Breast epithelium (tissue), 4 donors: ENCODE measurements around the gene SCLY. TPM values are rescaled to one million over a fixed set of nuclear protein-coding genes. Genes with fewer than 3 reads are reported as not detected.

ENCODE experiments used
- DNase-seq, 2 donors: peaks; one replicate each; pipeline ENCODE4 v3.0.0-alpha.2; 2019; ENCODE audit warnings: low spot score in 2 of 2
- H3K27ac ChIP-seq, 2 donors: fragments of 200-600 bp; sonication (generic) in 1 of 2; one replicate each; pipeline ENCODE4 v1.5.1; 2016 to 2019; ENCODE audit warnings: mild to moderate bottlenecking in 1 of 2
- H3K27me3 ChIP-seq, 2 donors: fragments of 200-600 bp; sonication (generic) in 1 of 2; one replicate each; pipeline versions ENCODE4 v1.5.1 to v1.6.0; 2017 to 2019; ENCODE audit warnings: control low read depth in 1 of 2, mild to moderate bottlenecking in 1 of 2
- H3K36me3 ChIP-seq: fragments of 200-600 bp; one replicate; pipeline ENCODE4 v1.5.1; 2019
- H3K4me1 ChIP-seq, 2 donors: fragments of 200-600 bp; sonication (generic); one replicate each; pipeline ENCODE4 v1.5.1; 2016 to 2019; ENCODE audit warnings: control low read depth in 1 of 2
- H3K4me3 ChIP-seq, 3 donors: fragments of 200-600 bp; sonication (generic); 1 replicate in 2 of 3; 2 replicates in 1 of 3; pipeline ENCODE4 v1.5.1; 2016 to 2019; ENCODE audit warnings: mild to moderate bottlenecking in 3 of 3, moderate library complexity in 2 of 3
- H3K9me3 ChIP-seq, 2 donors: fragments of 200-600 bp; sonication (generic) in 1 of 2; one replicate each; pipeline ENCODE4 v1.5.1; 2016 to 2019; ENCODE audit warnings: control low read depth in 1 of 2
- CTCF ChIP-seq, 3 donors: fragments of 450-650 bp; IDR thresholded peaks; one replicate each; pipeline ENCODE4 v1.5.1; 2016 to 2017; ENCODE audit warnings: antibody characterized with exemption in 3 of 3, mild to moderate bottlenecking in 3 of 3, moderate library complexity in 3 of 3
- POLR2A ChIP-seq: fragments of 450-650 bp; IDR thresholded peaks from one replicate; pipeline ENCODE4 v1.6.1; 2016; ENCODE audit warnings: antibody characterized with exemption, mild to moderate bottlenecking, moderate library complexity
- POLR2AphosphoS5 ChIP-seq, 3 donors: sonication (generic); formaldehyde crosslinking; IDR thresholded peaks; one replicate each; pipeline ENCODE4 v1.6.1; 2017; ENCODE audit warnings: antibody characterized with exemption in 3 of 3
- intact Hi-C: fragments of 100-400 bp; cut with DNase I; formaldehyde crosslinking; loops from one replicate; pipeline ENCODE4 v1.15.1; 2023; ENCODE audit warnings: low total_unique reads
- total RNA-seq, 3 donors: library from RNA; depleted of rRNA; stranded (reverse); fragments of >200 nt; gene quantifications; one replicate each; pipeline ENCODE4 v1.1.0, GENCODE V29; 2016

Gene SCLY
- total RNA-seq, 3 donors from 2014 or later = 11.2 to 16.7 (median 12.1) TPM

GRCh38 chr2:238025741-238026360 lies 35.0 kb upstream of the SCLY start:
- no peaks in the 10 kb centered on the region for H3K4me1 ChIP-seq
- TF ChIP-seq CTCF (IDR thresholded peaks at IDR 0.05) = no peak
- TF ChIP-seq POLR2AphosphoS5 (IDR thresholded peaks at IDR 0.05) = no peak
- TF ChIP-seq POLR2A = no peak
- H3K27me3 ChIP-seq = no peaks in the 10 kb centered on the region
- no peak overlapping the region for H3K4me3 ChIP-seq
- intact Hi-C loops = no loop called here
- H3K9me3 ChIP-seq = no peaks in the 10 kb centered on the region
- no peak overlapping the region for H3K27ac ChIP-seq
- DNase-seq = no peak
- no peaks in the 10 kb centered on the region for H3K36me3 ChIP-seq

- intact Hi-C loops = no loop called here
- H3K4me3 ChIP-seq = no peak overlapping the region
Measured at GRCh38 chr2:238027058-238027457, 33.7 kb upstream of the SCLY start.

GRCh38 chr2:238027591-238028415 lies 33.0 kb upstream of the SCLY start:
- intact Hi-C loops = no loop called here
- no peak overlapping the region for H3K27ac ChIP-seq
- no peaks in the 10 kb centered on the region for H3K27me3 ChIP-seq
- no peaks in the 10 kb centered on the region for H3K36me3 ChIP-seq
- no peak for DNase-seq
- no peak overlapping the region for H3K4me3 ChIP-seq
- TF ChIP-seq POLR2A (no peak), CTCF (IDR thresholded peaks at IDR 0.05) (no peak), POLR2AphosphoS5 (IDR thresholded peaks at IDR 0.05) (no peak)
- H3K4me1 ChIP-seq = no peaks in the 10 kb centered on the region
- H3K9me3 ChIP-seq = no peaks in the 10 kb centered on the region

More at GRCh38 chr2:238027058-238027457, 33.7 kb upstream of the SCLY start:
- H3K27ac ChIP-seq = no peak overlapping the region
- no peaks in the 10 kb centered on the region for H3K27me3 ChIP-seq
- no peak for DNase-seq
- TF ChIP-seq CTCF (IDR thresholded peaks at IDR 0.05) = no peak
- no peak for TF ChIP-seq POLR2A
- no peak for TF ChIP-seq POLR2AphosphoS5 (IDR thresholded peaks at IDR 0.05)
- no peaks in the 10 kb centered on the region for H3K9me3 ChIP-seq
- H3K4me1 ChIP-seq = no peaks in the 10 kb centered on the region
- no peaks in the 10 kb centered on the region for H3K36me3 ChIP-seq

- Histone ChIP-seq H3K9me3 (no peaks in the 10 kb centered on the region), H3K27ac (no peak overlapping the region), H3K4me1 (no peaks in the 10 kb centered on the region), H3K4me3 (no peak overlapping the region), H3K27me3 (no peaks in the 10 kb centered on the region), H3K36me3 (no peaks in the 10 kb centered on the region)
- DNase-seq = no peak
- no peak for TF ChIP-seq POLR2AphosphoS5 (IDR thresholded peaks at IDR 0.05)
- no peak for TF ChIP-seq POLR2A
- TF ChIP-seq CTCF (IDR thresholded peaks at IDR 0.05) = no peak
- intact Hi-C loops = no loop called here
Measured at GRCh38 chr2:238029853-238030252, 30.9 kb upstream of the SCLY start.

GRCh38 chr2:238030422-238031155 lies 30.2 kb upstream of the SCLY start:
- Histone ChIP-seq H3K36me3 (no peaks in the 10 kb centered on the region), H3K4me3 (no peak overlapping the region), H3K27ac (no peak overlapping the region), H3K9me3 (no peaks in the 10 kb centered on the region), H3K4me1 (no peaks in the 10 kb centered on the region), H3K27me3 (no peaks in the 10 kb centered on the region)
- DNase-seq = no peak
- TF ChIP-seq POLR2AphosphoS5 (IDR thresholded peaks at IDR 0.05) (no peak), POLR2A (no peak), CTCF (IDR thresholded peaks at IDR 0.05) (no peak)
- intact Hi-C loops = no loop called here
